Endothelial cell of umbilical vein (primary cell): ENCODE results near the gene SMAD6. TPM values are rescaled to one million over a fixed set of nuclear protein-coding genes. Genes with fewer than 3 reads are reported as not detected.

ENCODE experiments used
- BruUV-seq: library from RNA; stranded (reverse); fragments of 400-500 nt; replicated peaks from 2 replicates; lab custom pipeline; 2021; lab: Mats Ljungman, UMichigan
- CTCF ChIA-PET: fragments of 300-600, 350-600 bp; sonication (Branson Sonifier 250); formaldehyde crosslinking; loops from one replicate; lab custom pipeline; 2021; ENCODE audit warnings: antibody characterized with exemption, inconsistent platforms; lab: Charles Lee
- POLR2A ChIA-PET: fragments of 300-600, 350-600 bp; sonication (Branson Sonifier 250); formaldehyde crosslinking; loops from one replicate; lab custom pipeline; 2021; ENCODE audit warnings: antibody characterized with exemption, inconsistent platforms; lab: Charles Lee
- DNase-seq: peaks from one replicate; pipeline ENCODE4 v3.0.0-alpha.2; 2011; ENCODE audit warnings: low read depth, low spot score
- FAIRE-seq: peaks from 2 replicates; lab custom pipeline; 2011; peaks lifted over from hg19 to GRCh38; lab: Jason Lieb, UNC
- H2AFZ ChIP-seq: 2 replicates; pipeline ENCODE4 v1.6.0; 2012; ENCODE audit warnings: low read depth, low read length, control low read depth, inconsistent platforms
- H3K27ac ChIP-seq: 2 replicates; pipeline ENCODE4 v1.5.1; 2011; ENCODE audit warnings: low read depth, mild to moderate bottlenecking, control low read depth, low read length, moderate library complexity; ENCODE audit not compliant: insufficient read depth
- H3K27me3 ChIP-seq, 2 experiments: 2 replicates each; pipeline versions ENCODE4 v1.6.0 to v1.6.1; 2011; ENCODE audit warnings: low read length in 2 of 2, mixed read lengths in 1 of 2; ENCODE audit not compliant: control insufficient read depth in 2 of 2, insufficient read depth in 2 of 2
- H3K36me3 ChIP-seq, 2 experiments: 2 replicates in 1 of 2; 3 replicates in 1 of 2; pipeline ENCODE4 v1.5.1; 2011; ENCODE audit warnings: low read length in 2 of 2, mild to moderate bottlenecking in 1 of 2, moderate library complexity in 1 of 2; ENCODE audit not compliant: control insufficient read depth in 2 of 2, insufficient read depth in 2 of 2; ENCODE audit errors: extremely low read depth in 1 of 2
- H3K4me1 ChIP-seq: 3 replicates; pipeline ENCODE4 v1.5.1; 2011; ENCODE audit warnings: mild to moderate bottlenecking, low read length; ENCODE audit not compliant: control insufficient read depth, insufficient read depth; ENCODE audit errors: extremely low read depth
- H3K4me2 ChIP-seq: 2 replicates; pipeline ENCODE4 v1.6.1; 2011; ENCODE audit warnings: low read length, control low read depth, mixed read lengths; ENCODE audit not compliant: insufficient read depth
- H3K4me3 ChIP-seq, 3 experiments: fragments of 200-600 bp in 1 of 3; sonication (generic), shearing (Covaris generic) in 1 of 3; replicated peaks in 1 of 3; 2 replicates each; pipeline ENCODE4 v1.5.1; 2011 to 2016; ENCODE audit warnings: control low read depth in 3 of 3, low read length in 3 of 3, mild to moderate bottlenecking in 2 of 3, inconsistent platforms in 1 of 3, low read depth in 1 of 3, moderate library complexity in 1 of 3; ENCODE audit not compliant: insufficient read depth in 1 of 3
- H3K79me2 ChIP-seq: 2 replicates; pipeline ENCODE4 v1.6.0; 2012; ENCODE audit warnings: low read length, inconsistent platforms; ENCODE audit not compliant: control insufficient read depth, insufficient read depth
- H3K9ac ChIP-seq: replicated peaks from 2 replicates; pipeline ENCODE3; 2011; ENCODE audit warnings: low read length, control low read depth; ENCODE audit not compliant: insufficient read depth; ENCODE audit errors: extremely low read depth
- H3K9me1 ChIP-seq: replicated peaks from 3 replicates; pipeline ENCODE4 v1.6.0; 2011; ENCODE audit warnings: mild to moderate bottlenecking, low read length; ENCODE audit not compliant: control insufficient read depth, insufficient read depth; ENCODE audit errors: extremely low read depth
- H3K9me3 ChIP-seq: replicated peaks from 2 replicates; pipeline ENCODE4 v1.5.1; 2012; ENCODE audit warnings: low read length, inconsistent platforms; ENCODE audit not compliant: control insufficient read depth, insufficient read depth
- H4K20me1 ChIP-seq: replicated peaks from 2 replicates; pipeline ENCODE3; 2011; ENCODE audit warnings: mild to moderate bottlenecking, low read length; ENCODE audit not compliant: control insufficient read depth, insufficient read depth; ENCODE audit errors: extremely low read depth
- CTCF ChIP-seq, 2 donors: IDR thresholded peaks; 1 replicate in 1 of 2; 2 replicates in 1 of 2; pipeline ENCODE4 v1.5.1; 2011; ENCODE audit warnings: low read length in 2 of 2, mild to moderate bottlenecking in 2 of 2, moderate library complexity in 2 of 2, control low read depth in 1 of 2, inconsistent platforms in 1 of 2, low read depth in 1 of 2; ENCODE audit not compliant: insufficient read depth in 1 of 2; ENCODE audit errors: extremely low read depth in 1 of 2
- EZH2 ChIP-seq: IDR thresholded peaks from 2 replicates; pipeline ENCODE4 v1.6.1; 2012; ENCODE audit warnings: borderline replicate concordance, low read depth, mild to moderate bottlenecking, moderate library complexity, low read length, inconsistent platforms; ENCODE audit not compliant: severe bottlenecking
- FOS ChIP-seq: IDR thresholded peaks from 2 replicates; pipeline ENCODE4 v1.6.1; 2011; ENCODE audit warnings: mild to moderate bottlenecking, low read length, moderate library complexity, borderline replicate concordance; ENCODE audit not compliant: insufficient read depth
- GATA2 ChIP-seq: IDR thresholded peaks from 2 replicates; pipeline ENCODE4 v1.7.0; 2011; ENCODE audit warnings: low read depth, mild to moderate bottlenecking, moderate library complexity, mixed read lengths, low read length; ENCODE audit not compliant: insufficient read length, insufficient read depth
- JUN ChIP-seq: IDR thresholded peaks from 2 replicates; pipeline ENCODE4 v1.6.1; 2011; ENCODE audit warnings: borderline replicate concordance, low read depth; ENCODE audit not compliant: insufficient read length, insufficient read depth
- MYC ChIP-seq: IDR thresholded peaks from one replicate; pipeline ENCODE4 v1.6.1; 2011; ENCODE audit warnings: mild to moderate bottlenecking, low read depth, low read length
- POLR2A ChIP-seq: IDR thresholded peaks from 2 replicates; pipeline ENCODE4 v1.6.1; 2012; ENCODE audit warnings: low read depth, mild to moderate bottlenecking, control low read depth, low read length
- POLR2AphosphoS5 ChIP-seq: IDR thresholded peaks from 2 replicates; pipeline ENCODE4 v1.6.1; 2012; ENCODE audit warnings: low read depth, mild to moderate bottlenecking, control low read depth, low read length, moderate library complexity; ENCODE audit not compliant: insufficient read depth
- dilution Hi-C: fragments of 300-500 bp; cut with MboI; formaldehyde crosslinking; loops from one replicate; pipeline ENCODE4 v1.15.0; 2019; ENCODE audit warnings: low sequenced_read_pairs; ENCODE audit not compliant: extremely low pct_ligation_motif_present
- intact Hi-C: fragments of 100-400 bp; cut with micrococcal nuclease; formaldehyde crosslinking; loops from one replicate; pipeline ENCODE4 v1.10.0; 2022
- polyA plus RNA-seq, 4 experiments: library from polyadenylated mRNA; depleted of rRNA in 3 of 4; stranded (reverse) in 3 of 4; unstranded in 1 of 4; fragments of >200 nt; gene quantifications; 2 replicates each; pipeline versions ENCODE4 v1.2.1 to v1.2.3, GENCODE V29; 2011 to 2012; ENCODE audit warnings: missing spikeins in 1 of 4
- total RNA-seq: library from RNA; stranded (reverse); gene quantifications from 2 replicates; pipeline ENCODE4 v1.2.3, GENCODE V29; 2021
- TF ChIP-seq, protein P1 (sequence below): IDR thresholded peaks from 2 replicates; pipeline ENCODE4 v1.6.1; 2011; ENCODE audit not compliant: insufficient read depth, insufficient read length

Gene SMAD6
- total and polyA plus RNA-seq, 2 donors (not counting 3 experiments of a cell fraction or from before 2014, with no cell fraction given), result 7.3 to 12.5 TPM

- Histone ChIP-seq H3K4me1 (peaks cover 31% of the 10 kb centered on the region), H4K20me1 (no peaks in the 10 kb centered on the region), H3K9ac (peak overlapping the region; percentile 66), H3K36me3 (no peaks in the 10 kb centered on the region), H3K4me3 (no peak overlapping the region), H2AFZ (peak overlapping the region; percentile 71), H3K9me1 (no peaks in the 10 kb centered on the region), H3K4me2 (peak overlapping the region; percentile 59), H3K9me3 (no peaks in the 10 kb centered on the region), H3K79me2 (no peaks in the 10 kb centered on the region), H3K27ac (peak overlapping the region; percentile 97), H3K27me3 (no peaks in the 10 kb centered on the region)
- BruUV-seq, result no TSS peak
- FAIRE-seq (peak; percentile 96), DNase-seq (peak; percentile 98)
- TF ChIP-seq POLR2A, result peak; percentile 27
- TF ChIP-seq CTCF (IDR thresholded peaks at IDR 0.05; ENCODE audit: extremely low read depth in 1 of 2, insufficient read depth in 1 of 2, low read depth in 1 of 2, low read length in 2 of 2), result no peak
- peak; percentile 93 for TF ChIP-seq POLR2AphosphoS5
- no peak for TF ChIP-seq MYC
- no peak for TF ChIP-seq EZH2
- TF ChIP-seq, protein P1, sequence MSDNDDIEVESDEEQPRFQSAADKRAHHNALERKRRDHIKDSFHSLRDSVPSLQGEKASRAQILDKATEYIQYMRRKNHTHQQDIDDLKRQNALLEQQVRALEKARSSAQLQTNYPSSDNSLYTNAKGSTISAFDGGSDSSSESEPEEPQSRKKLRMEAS, result no peak
- peak; percentile 99 for TF ChIP-seq FOS
- peak; percentile 90 for TF ChIP-seq JUN
- TF ChIP-seq GATA2, result no peak
- ChIA-PET CTCF (interaction anchor here (0.6 to 1.8 kb wide), 8 partner anchors 12 to 199 kb away, joined by 3 to 24 read pairs (median 4); no protein-coding TSS in a partner anchor), POLR2A (no interaction called here)
- intact Hi-C loops (loop anchor here (1.0 to 2.0 kb wide), 6 partner anchors 12 to 189 kb away; partner anchors contain the start of gene SMAD6), dilution Hi-C loops (no loop called here)
Measured at GRCh38 chr15:66803182-66803729, 101.2 kb downstream of the SMAD6 start.
